Hepatocyte (in vitro differentiated cells): ENCODE measurements around the gene NPHP4.

Source experiments
- EZH2 ChIP-seq: fragments of 200-600 bp; sonication (generic); IDR thresholded peaks from 2 replicates; pipeline ENCODE4 v1.6.1; 2016; ENCODE audit warnings: antibody characterized with exemption, mild to moderate bottlenecking, borderline replicate concordance
- TF ChIP-seq, protein P1 (sequence below): fragments of 200-600 bp; sonication (generic); IDR thresholded peaks from 2 replicates; pipeline ENCODE4 v1.5.1; 2016; ENCODE audit warnings: antibody characterized with exemption, mild to moderate bottlenecking; ENCODE audit not compliant: poor library complexity

DNA sequence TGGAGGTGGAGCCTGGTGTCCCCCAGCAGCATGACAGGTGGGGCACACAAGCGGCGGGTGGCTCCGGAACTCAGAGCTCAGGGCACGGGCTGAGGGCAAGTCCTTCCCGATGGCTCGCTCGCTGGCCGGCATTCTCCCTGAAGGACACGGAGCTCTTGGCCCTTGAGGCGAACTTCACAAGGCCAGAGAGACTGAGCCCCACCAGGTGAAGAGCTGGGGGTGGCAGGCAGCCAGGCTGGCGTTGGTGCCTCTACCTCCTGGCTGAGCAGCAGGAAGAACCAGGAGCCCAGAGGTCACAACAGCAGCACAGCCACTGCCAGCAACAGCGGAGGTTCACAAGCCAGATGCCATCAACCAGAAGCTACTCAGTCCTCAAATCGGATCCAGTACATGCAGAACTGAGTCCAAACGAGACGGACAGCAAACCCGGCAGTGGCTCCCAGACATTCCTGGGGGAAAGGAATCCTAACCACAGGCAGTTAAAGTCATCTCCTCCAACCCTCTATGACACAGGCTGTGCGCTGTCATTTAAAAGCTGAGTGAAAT is 54.1 kb downstream of the NPHP4 start:
- TF ChIP-seq, protein P1, sequence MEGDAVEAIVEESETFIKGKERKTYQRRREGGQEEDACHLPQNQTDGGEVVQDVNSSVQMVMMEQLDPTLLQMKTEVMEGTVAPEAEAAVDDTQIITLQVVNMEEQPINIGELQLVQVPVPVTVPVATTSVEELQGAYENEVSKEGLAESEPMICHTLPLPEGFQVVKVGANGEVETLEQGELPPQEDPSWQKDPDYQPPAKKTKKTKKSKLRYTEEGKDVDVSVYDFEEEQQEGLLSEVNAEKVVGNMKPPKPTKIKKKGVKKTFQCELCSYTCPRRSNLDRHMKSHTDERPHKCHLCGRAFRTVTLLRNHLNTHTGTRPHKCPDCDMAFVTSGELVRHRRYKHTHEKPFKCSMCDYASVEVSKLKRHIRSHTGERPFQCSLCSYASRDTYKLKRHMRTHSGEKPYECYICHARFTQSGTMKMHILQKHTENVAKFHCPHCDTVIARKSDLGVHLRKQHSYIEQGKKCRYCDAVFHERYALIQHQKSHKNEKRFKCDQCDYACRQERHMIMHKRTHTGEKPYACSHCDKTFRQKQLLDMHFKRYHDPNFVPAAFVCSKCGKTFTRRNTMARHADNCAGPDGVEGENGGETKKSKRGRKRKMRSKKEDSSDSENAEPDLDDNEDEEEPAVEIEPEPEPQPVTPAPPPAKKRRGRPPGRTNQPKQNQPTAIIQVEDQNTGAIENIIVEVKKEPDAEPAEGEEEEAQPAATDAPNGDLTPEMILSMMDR: no peak
- no peak for TF ChIP-seq EZH2
